Testis (tissue), 3 donors: ENCODE results near the gene NECAB3. TPM values are rescaled to one million over a fixed set of nuclear protein-coding genes. Genes with fewer than 3 reads are reported as not detected.
A peak's percentile ranks its signal among the peaks of the same experiment; 100 is the strongest.

ENCODE experiments used
- DNase-seq: peaks from one replicate; pipeline ENCODE4 v3.0.0-alpha.2; 2019
- H3K27ac ChIP-seq, 2 donors: fragments of 200-600 bp; sonication (generic); one replicate each; pipeline ENCODE4 v1.5.1; 2019
- H3K27me3 ChIP-seq: fragments of 200-600 bp; sonication (generic); one replicate; pipeline ENCODE4 v1.5.1; 2019
- H3K36me3 ChIP-seq: fragments of 200-600 bp; sonication (generic); one replicate; pipeline ENCODE4 v1.5.1; 2017; ENCODE audit warnings: low read depth; ENCODE audit errors: missing control alignments
- H3K4me1 ChIP-seq: fragments of 200-600 bp; sonication (generic); one replicate; pipeline ENCODE4 v1.5.1; 2019
- H3K4me3 ChIP-seq, 2 donors: fragments of 200-600 bp; sonication (generic); one replicate each; pipeline ENCODE4 v1.5.1; 2017 to 2019
- H3K9me3 ChIP-seq: fragments of 200-600 bp; sonication (generic); one replicate; pipeline ENCODE4 v1.5.1; 2017
- POLR2A ChIP-seq: fragments of 450-650 bp; IDR thresholded peaks from one replicate; pipeline ENCODE4 v1.6.1; 2017; ENCODE audit warnings: antibody characterized with exemption, mild to moderate bottlenecking, moderate library complexity
- WGBS, 2 donors: methylation state at CpG; one replicate each; pipeline ENCODE4 v1.1.5; 2018; 5-methylcytosine and 5-hydroxymethylcytosine counted together
- intact Hi-C: fragments of 100-400 bp; cut with DNase I; formaldehyde crosslinking; loops from one replicate; pipeline ENCODE4 v1.15.1; 2023; ENCODE audit warnings: low total_unique reads
- polyA plus RNA-seq: library from polyadenylated mRNA; stranded (reverse); fragments of 350-450 nt; fragmentation: Illumina TruSeq; extraction: RNeasy Lipid Tissue Mini Kit (QIAGEN cat#74804); gene quantifications from one replicate; pipeline ENCODE4 v1.2.3, GENCODE V29; 2014; ENCODE audit warnings: low read depth, low replicate concordance; ENCODE audit not compliant: insufficient read depth
- total RNA-seq, 2 donors: library from RNA; depleted of rRNA; stranded (reverse); fragments of >200 nt; gene quantifications; one replicate each; pipeline ENCODE4 v1.2.3, GENCODE V29; 2016
- TF ChIP-seq, protein P1 (sequence below), 3 experiments: fragments of 450-650 bp in 2 of 3; fragments of 200-600 bp in 1 of 3; sonication (generic) in 1 of 3; IDR thresholded peaks; one replicate each; pipeline ENCODE4 v1.5.1; 2016 to 2019; ENCODE audit warnings: antibody characterized with exemption in 3 of 3, mild to moderate bottlenecking in 2 of 3, moderate library complexity in 1 of 3

Gene NECAB3
- total and polyA plus RNA-seq, 3 donors from 2014 or later, result 59.7 to 118 (median 106) TPM

DNA sequence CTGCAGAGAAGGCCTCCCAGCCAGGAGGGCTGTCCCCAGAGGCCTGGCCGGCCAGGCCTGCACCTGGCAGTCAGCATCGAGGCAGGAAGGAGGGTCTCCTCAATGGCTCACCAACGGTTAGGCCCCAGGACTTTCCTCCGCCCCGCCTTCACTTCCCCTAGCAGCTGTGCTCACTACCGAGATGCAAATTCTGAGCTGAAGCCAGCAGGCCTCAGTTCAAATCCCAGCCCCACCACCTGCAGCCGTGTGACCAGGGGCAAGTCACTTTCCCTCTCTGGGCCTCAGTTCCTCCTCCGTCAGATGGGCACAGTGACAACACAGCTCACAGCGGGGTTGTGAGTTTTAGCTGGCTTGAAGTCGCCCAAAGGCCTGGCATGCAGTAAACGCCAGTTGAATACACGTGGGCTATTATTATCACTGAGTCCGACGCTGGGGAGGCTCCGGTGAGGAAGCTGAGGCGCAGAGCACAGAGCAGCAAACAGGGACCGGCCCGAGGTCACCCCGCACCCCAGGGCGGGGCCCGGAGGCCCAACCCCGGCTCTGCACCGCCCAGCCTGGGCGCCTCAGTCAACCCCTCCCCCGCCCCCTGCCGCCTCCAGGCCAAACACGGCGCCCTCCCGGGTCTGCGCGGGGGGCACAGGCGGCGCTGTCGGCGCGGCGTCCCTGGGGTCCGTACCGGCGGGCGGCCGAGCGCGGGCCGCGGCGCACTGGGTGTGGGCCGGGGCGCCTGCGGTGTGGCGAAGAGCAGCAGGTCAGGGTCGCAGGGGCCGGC is 11.3 kb upstream of the NECAB3 start:
- H3K27me3 ChIP-seq, result no peaks in the 10 kb centered on the region
- intact Hi-C loops, result no loop called here
- TF ChIP-seq, protein P1, sequence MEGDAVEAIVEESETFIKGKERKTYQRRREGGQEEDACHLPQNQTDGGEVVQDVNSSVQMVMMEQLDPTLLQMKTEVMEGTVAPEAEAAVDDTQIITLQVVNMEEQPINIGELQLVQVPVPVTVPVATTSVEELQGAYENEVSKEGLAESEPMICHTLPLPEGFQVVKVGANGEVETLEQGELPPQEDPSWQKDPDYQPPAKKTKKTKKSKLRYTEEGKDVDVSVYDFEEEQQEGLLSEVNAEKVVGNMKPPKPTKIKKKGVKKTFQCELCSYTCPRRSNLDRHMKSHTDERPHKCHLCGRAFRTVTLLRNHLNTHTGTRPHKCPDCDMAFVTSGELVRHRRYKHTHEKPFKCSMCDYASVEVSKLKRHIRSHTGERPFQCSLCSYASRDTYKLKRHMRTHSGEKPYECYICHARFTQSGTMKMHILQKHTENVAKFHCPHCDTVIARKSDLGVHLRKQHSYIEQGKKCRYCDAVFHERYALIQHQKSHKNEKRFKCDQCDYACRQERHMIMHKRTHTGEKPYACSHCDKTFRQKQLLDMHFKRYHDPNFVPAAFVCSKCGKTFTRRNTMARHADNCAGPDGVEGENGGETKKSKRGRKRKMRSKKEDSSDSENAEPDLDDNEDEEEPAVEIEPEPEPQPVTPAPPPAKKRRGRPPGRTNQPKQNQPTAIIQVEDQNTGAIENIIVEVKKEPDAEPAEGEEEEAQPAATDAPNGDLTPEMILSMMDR (IDR thresholded peaks at IDR 0.05), result no peak
- TF ChIP-seq POLR2A, result no peak
- no peaks in the 10 kb centered on the region for H3K36me3 ChIP-seq
- peak overlapping the region; percentile 44 to 57 for H3K4me3 ChIP-seq
- WGBS, 2 donors, result 2 to 4% methylated on average over 6 to 27 of the region's 53 CpGs
- DNase-seq, result no peak
- H3K9me3 ChIP-seq, result no peaks in the 10 kb centered on the region
- no peak overlapping the region for H3K27ac ChIP-seq
- H3K4me1 ChIP-seq, result peaks cover 7% of the 10 kb centered on the region

DNA sequence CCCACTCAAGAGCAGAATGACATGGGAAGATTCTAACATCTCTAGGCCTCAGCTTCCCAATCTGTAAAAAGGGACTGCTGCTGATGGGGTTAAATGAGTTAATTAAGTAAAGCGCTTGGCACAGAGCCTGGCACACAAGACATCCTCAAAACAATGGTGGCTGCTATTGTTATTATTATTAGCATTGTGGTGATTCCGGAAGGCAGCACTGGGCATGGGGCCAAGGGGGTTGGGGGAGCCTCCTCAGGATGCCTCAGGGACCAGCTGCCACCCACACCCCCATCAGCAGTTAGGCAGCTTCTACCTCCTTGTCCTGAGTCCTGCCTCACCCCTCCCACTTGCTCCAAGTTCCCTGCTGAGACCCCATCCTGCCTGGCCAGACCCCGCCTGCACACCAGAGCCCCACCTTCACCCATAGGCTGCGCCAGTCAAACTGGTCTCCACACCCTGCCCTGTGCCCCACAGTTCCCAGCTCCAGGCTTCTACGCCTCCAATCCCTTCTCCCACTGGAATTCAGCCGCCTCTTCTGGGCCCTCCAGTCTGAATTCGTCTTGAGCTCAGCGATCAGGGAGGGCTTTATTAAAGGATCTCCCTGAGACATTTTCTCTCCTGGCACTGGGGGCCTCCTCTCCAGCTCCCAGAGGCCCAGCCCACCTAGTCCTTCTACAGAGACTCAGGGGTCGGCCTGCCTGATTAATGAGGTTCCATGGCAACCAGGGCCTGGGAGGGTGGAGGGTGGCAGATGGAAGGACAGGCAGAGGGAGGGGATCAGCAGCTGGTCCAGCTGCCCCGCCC is 10.5 kb upstream of the NECAB3 start:
- H3K27me3 ChIP-seq, result no peaks in the 10 kb centered on the region
- peaks cover 7% of the 10 kb centered on the region for H3K4me1 ChIP-seq
- no peak overlapping the region for H3K27ac ChIP-seq
- 37 to 52% methylated on average over 7 to 10 of the region's 10 CpGs for WGBS, 2 donors
- H3K36me3 ChIP-seq, result no peaks in the 10 kb centered on the region
- H3K9me3 ChIP-seq, result no peaks in the 10 kb centered on the region
- TF ChIP-seq, protein P1 (IDR thresholded peaks at IDR 0.05), result no peak
- no peak for TF ChIP-seq POLR2A
- H3K4me3 ChIP-seq, result no peak overlapping the region
- no peak for DNase-seq
- intact Hi-C loops, result no loop called here

DNA sequence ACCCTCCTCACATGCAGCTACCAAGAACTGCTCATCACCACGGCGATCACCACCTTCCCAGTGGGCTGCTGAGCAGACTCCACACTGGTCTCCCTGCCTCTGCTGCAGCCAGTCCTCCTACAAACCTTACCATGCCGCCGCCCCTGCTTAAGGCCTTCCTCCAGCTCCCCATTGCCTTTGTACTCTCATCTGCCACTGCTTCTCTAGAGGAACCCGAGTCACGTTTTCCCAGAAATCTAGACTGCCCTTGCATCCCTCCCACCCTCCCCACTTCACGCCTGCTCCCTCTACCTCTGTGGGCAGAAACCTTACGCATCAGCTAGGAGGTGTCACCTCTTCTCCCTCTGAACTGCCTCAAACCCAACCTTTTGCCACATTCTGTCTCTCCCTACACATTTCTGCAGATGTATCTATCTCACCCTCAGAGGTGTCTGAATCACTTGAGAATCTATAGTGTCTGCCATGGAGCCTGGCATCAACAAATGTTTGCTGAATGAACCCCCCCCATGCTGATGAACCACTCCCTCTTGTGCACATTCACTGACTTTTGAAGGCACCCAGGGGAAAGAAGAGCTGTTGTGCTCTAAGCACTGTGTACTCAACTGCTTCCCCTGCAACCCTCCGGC is 7.6 kb upstream of the NECAB3 start:
- Histone ChIP-seq H3K27me3 (no peaks in the 10 kb centered on the region), H3K36me3 (no peaks in the 10 kb centered on the region), H3K4me3 (no peak overlapping the region), H3K27ac (no peak overlapping the region), H3K9me3 (no peaks in the 10 kb centered on the region), H3K4me1 (peaks cover 7% of the 10 kb centered on the region)
- no peak for DNase-seq
- 91% methylated on average over 9 of the region's 9 CpGs for WGBS, 2 donors
- intact Hi-C loops, result no loop called here
- no peak for TF ChIP-seq POLR2A
- TF ChIP-seq, protein P1 (IDR thresholded peaks at IDR 0.05), result no peak

DNA sequence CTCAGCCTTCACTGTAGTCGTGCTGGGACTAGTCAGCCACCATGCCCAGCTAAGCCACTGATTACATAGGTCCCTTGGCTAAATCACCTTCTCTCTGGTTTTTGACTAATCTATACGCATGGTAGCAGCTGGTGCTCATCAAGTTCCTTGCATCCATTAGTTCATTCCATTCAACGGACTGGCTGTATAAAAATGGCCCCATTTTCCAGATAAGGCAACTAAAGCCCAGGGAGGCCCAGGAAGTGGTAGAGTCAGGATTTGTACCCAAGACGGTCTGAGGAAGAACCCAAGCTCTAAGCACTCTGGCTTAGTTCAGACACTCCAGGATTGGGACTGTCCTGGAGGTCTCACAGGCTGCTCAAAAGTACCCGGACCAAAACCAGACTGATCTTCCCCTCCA is 7.1 kb upstream of the NECAB3 start:
- Histone ChIP-seq H3K27me3 (no peaks in the 10 kb centered on the region), H3K27ac (no peak overlapping the region), H3K36me3 (no peaks in the 10 kb centered on the region), H3K9me3 (no peaks in the 10 kb centered on the region), H3K4me1 (peaks cover 11% of the 10 kb centered on the region), H3K4me3 (no peak overlapping the region)
- DNase-seq, result no peak
- TF ChIP-seq, protein P1 (IDR thresholded peaks at IDR 0.05), result no peak
- TF ChIP-seq POLR2A, result no peak
- 80 to 96% methylated on average over 5 of the region's 5 CpGs for whole genome bisulfite sequencing, 2 donors
- intact Hi-C loops, result no loop called here
